ENCODE results near the gene MACROD2. TPM values are rescaled to one million over a fixed set of nuclear protein-coding genes. Genes with fewer than 3 reads are reported as not detected.

Gene MACROD2
- total RNA-seq, 2 donors from 2014 or later = 8.0 to 19.4 TPM

DNA sequence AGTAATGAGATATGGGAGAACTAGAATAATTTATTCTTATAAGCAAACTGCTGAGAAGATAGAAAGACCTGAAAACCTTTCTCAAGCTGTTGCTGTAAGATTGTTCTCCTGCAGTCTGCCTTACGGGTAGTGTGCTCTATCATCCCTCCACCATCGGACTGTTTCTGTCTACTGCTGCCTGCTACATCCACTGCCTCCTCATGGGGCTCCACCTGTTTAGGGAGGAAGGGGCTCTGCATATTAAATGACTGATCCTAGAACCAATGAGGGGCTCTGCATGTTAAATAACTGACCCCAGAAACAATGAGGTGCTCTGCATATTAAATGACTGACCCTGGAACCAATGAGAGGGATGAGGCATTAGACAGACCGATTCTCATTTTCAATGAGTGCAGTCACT, 1923.3 kb downstream of the MACROD2 start:
- H3K4me1 ChIP-seq (replicated peaks) = no peaks in the 10 kb centered on the region
- H3K4me3 ChIP-seq = no peak overlapping the region
- H3K27ac ChIP-seq = no peak overlapping the region
- no peak for DNase-seq (ENCODE audit: low spot score)
- WGBS = 61% methylated on average over 3 of the region's 3 CpGs
- no peak for TF ChIP-seq POLR2A (IDR thresholded peaks at IDR 0.05)
- no peak for TF ChIP-seq CTCF (IDR thresholded peaks at IDR 0.05)
- TF ChIP-seq POLR2AphosphoS5 (IDR thresholded peaks at IDR 0.05) = no peak
- H3K9me3 ChIP-seq = no peaks in the 10 kb centered on the region
- intact Hi-C loops (cut with DNase I) = no loop called here
- H3K27me3 ChIP-seq (replicated peaks; ENCODE audit: insufficient read depth) = no peaks in the 10 kb centered on the region
- H3K36me3 ChIP-seq = no peaks in the 10 kb centered on the region

GRCh38 chr20:15919118-15919517, 1923.8 kb downstream of the MACROD2 start:
- WGBS = 82% methylated on average over 4 of the region's 4 CpGs
- H3K4me1 ChIP-seq (replicated peaks) = no peaks in the 10 kb centered on the region
- no peak overlapping the region for H3K27ac ChIP-seq
- intact Hi-C loops (cut with DNase I) = no loop called here
- no peak for DNase-seq (ENCODE audit: low spot score)
- H3K36me3 ChIP-seq = no peaks in the 10 kb centered on the region
- TF ChIP-seq POLR2A (IDR thresholded peaks at IDR 0.05) = no peak
- H3K4me3 ChIP-seq = no peak overlapping the region
- H3K9me3 ChIP-seq = no peaks in the 10 kb centered on the region
- H3K27me3 ChIP-seq (replicated peaks; ENCODE audit: insufficient read depth) = no peaks in the 10 kb centered on the region

GRCh38 chr20:15921930-15922329, 1926.6 kb downstream of the MACROD2 start:
- intact Hi-C loops (cut with DNase I) = loop anchor here (10.0 kb wide), 1 partner anchor 553 kb away; no protein-coding TSS in a partner anchor
- Histone ChIP-seq H3K36me3 (no peaks in the 10 kb centered on the region), H3K4me3 (no peak overlapping the region), H3K27me3 (replicated peaks; ENCODE audit: insufficient read depth) (no peaks in the 10 kb centered on the region), H3K27ac (no peak overlapping the region), H3K9me3 (no peaks in the 10 kb centered on the region), H3K4me1 (replicated peaks) (no peaks in the 10 kb centered on the region)
- 78% methylated on average over 4 of the region's 4 CpGs for WGBS
- DNase-seq (ENCODE audit: low spot score) = no peak
- TF ChIP-seq POLR2A (IDR thresholded peaks at IDR 0.05) (no peak), POLR2AphosphoS5 (IDR thresholded peaks at IDR 0.05) (no peak), CTCF (IDR thresholded peaks at IDR 0.05) (no peak)

DNA sequence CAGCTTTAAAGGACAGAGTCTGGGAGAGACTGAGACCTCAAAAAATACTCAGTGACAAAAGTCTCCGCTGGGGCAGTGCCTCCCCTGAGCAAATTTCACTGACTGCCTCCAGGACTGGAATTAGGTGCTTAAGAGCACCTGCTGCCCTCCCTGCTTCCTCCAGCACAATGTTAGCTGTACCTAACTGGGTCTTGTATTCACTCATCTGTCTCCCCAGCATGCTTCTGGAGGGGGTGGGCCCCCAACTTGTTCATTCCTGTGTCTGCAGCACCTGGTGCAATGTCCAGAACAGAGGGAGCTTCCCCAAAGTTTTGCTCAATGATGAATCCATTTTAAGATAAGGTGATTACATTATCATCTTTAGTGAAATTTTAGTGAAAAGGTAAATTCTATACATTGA, 1927.2 kb downstream of the MACROD2 start:
- H3K9me3 ChIP-seq = no peaks in the 10 kb centered on the region
- no peak for DNase-seq (ENCODE audit: low spot score)
- H3K36me3 ChIP-seq = no peaks in the 10 kb centered on the region
- TF ChIP-seq POLR2A (IDR thresholded peaks at IDR 0.05) (no peak), POLR2AphosphoS5 (IDR thresholded peaks at IDR 0.05) (no peak), CTCF (IDR thresholded peaks at IDR 0.05) (no peak)
- H3K27me3 ChIP-seq (replicated peaks; ENCODE audit: insufficient read depth) = no peaks in the 10 kb centered on the region
- H3K4me3 ChIP-seq = no peak overlapping the region
- intact Hi-C loops (cut with DNase I) = loop anchor here (10.0 kb wide), 1 partner anchor 552 kb away; no protein-coding TSS in a partner anchor
- no peaks in the 10 kb centered on the region for H3K4me1 ChIP-seq (replicated peaks)
- H3K27ac ChIP-seq = no peak overlapping the region
- WGBS = 92% methylated on average over 1 of the region's 1 CpG

DNA sequence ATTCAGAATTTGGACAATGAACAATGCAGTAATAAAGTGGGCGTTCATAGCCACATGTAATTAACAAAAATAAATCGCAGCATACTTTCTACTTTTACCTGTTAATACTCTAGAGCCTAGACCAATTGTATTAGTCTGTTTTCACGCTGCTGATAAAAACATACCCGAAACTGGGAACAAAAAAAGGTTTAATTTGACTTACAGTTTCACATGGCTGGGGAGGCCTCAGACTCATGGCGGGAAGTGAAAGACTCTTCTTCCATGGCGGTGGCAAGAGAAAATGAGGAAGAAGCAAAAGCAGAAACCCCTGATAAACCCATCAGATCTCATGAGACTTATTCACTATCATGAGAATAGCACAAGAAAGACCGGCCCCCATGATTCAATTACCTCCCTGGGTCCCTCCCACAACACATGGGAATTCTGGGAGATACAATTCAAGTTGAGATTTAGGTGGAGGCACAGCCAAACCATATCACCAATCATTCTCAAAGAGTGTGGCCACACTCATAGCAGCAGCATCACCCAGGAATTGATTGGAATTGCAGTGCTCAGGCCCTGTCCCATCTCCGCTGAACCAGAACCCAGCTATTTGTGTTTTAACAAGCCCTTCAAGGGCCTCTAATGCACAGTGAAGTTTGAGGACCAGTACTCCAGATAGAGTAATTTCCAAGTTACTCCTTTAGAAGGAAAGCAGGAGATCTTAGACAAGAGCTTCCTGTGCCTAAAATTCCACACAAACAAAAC, 1927.9 kb downstream of the MACROD2 start:
- intact Hi-C loops (cut with DNase I) = loop anchor here (10.0 kb wide), 1 partner anchor 552 kb away; no protein-coding TSS in a partner anchor
- Histone ChIP-seq H3K27me3 (replicated peaks; ENCODE audit: insufficient read depth) (no peaks in the 10 kb centered on the region), H3K36me3 (no peaks in the 10 kb centered on the region), H3K4me1 (replicated peaks) (no peaks in the 10 kb centered on the region), H3K4me3 (no peak overlapping the region), H3K27ac (no peak overlapping the region), H3K9me3 (no peaks in the 10 kb centered on the region)
- no peak for DNase-seq (ENCODE audit: low spot score)
- TF ChIP-seq CTCF (IDR thresholded peaks at IDR 0.05) (no peak), POLR2AphosphoS5 (IDR thresholded peaks at IDR 0.05) (no peak), POLR2A (IDR thresholded peaks at IDR 0.05) (no peak)
- WGBS = 95% methylated on average over 8 of the region's 8 CpGs
